SK-N-SH treated with all-trans-retinoic acid at 6 μM for 48 hours (cell line): ENCODE measurements around the gene APOL5.

Experiments
- PATZ1 ChIP-seq: fragments of 250-450 bp; sonication (Bioruptor Pico); IDR thresholded peaks from 2 replicates; pipeline ENCODE4 v1.8.0; 2020; ENCODE audit warnings: mild to moderate bottlenecking, moderate library complexity, borderline replicate concordance
- POU6F1 ChIP-seq: fragments of 250-450 bp; sonication (Bioruptor Pico); IDR thresholded peaks from 2 replicates; pipeline ENCODE4 v1.8.0; 2021; ENCODE audit warnings: low read depth, mild to moderate bottlenecking, moderate library complexity, borderline replicate concordance
- RARB ChIP-seq: fragments of 250-450 bp; sonication (Bioruptor Pico); IDR thresholded peaks from 2 replicates; pipeline ENCODE4 v1.8.0; 2021; ENCODE audit warnings: mild to moderate bottlenecking, moderate library complexity
- TSHZ2 ChIP-seq: fragments of 250-450 bp; sonication (Bioruptor Pico); IDR thresholded peaks from 2 replicates; pipeline ENCODE4 v1.5.0; 2020; ENCODE audit warnings: mild to moderate bottlenecking, moderate library complexity
- ZFP30 ChIP-seq: fragments of 450-650 bp; formaldehyde crosslinking; IDR thresholded peaks from 2 replicates; pipeline ENCODE4 v1.5.0; 2022; ENCODE audit warnings: mild to moderate bottlenecking, moderate library complexity
- ZNF8 ChIP-seq: fragments of 450-650 bp; formaldehyde crosslinking; IDR thresholded peaks from 2 replicates; pipeline ENCODE4 v1.5.0; 2020; ENCODE audit warnings: mild to moderate bottlenecking, moderate library complexity

DNA sequence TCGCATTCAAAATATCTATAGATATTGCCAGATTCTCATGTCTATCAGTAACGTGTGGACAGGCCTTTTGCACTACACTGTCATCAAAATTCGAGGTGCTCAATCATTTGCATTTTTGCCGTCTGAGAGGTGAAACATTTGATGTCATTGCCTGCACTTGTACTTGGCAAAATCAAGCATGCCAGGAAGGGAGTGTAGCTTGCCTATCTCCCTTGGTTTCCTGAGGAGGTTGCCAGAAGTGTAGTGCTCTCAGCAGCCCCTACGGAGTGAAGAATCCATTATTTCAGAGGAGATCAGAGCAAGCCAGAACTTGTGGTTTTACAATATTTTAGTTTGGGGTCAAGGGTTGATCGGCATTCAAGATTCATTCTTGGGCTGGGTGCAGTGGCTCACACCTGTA lies 30.2 kb upstream of the APOL5 start:
- no peak for TF ChIP-seq ZNF8 (CRISPR knock-in tag)
- no peak for TF ChIP-seq PATZ1 (CRISPR knock-in tag)
- no peak for TF ChIP-seq TSHZ2
- TF ChIP-seq POU6F1, result no peak
- TF ChIP-seq ZFP30 (CRISPR knock-in tag), result no peak
- TF ChIP-seq RARB (CRISPR knock-in tag), result no peak
